Endodermal cell (in vitro differentiated cells): ENCODE results near the gene ZNF354B. TPM values are rescaled to one million over a fixed set of nuclear protein-coding genes. Genes with fewer than 3 reads are reported as not detected.

Experiments
- DNase-seq: peaks from one replicate; pipeline ENCODE4 v3.0.0-alpha.2; 2017
- H3K27ac ChIP-seq: 2 replicates; pipeline ENCODE4 v1.5.1; 2013; ENCODE audit warnings: mild to moderate bottlenecking, low read depth, low read length, moderate library complexity
- H3K27me3 ChIP-seq: 2 replicates; pipeline ENCODE4 v1.6.1; 2013; ENCODE audit warnings: mild to moderate bottlenecking, low read length, moderate library complexity; ENCODE audit not compliant: insufficient read depth, control insufficient read depth, poor library complexity, severe bottlenecking
- H3K36me3 ChIP-seq: 2 replicates; pipeline ENCODE4 v1.7.0; 2013; ENCODE audit warnings: mild to moderate bottlenecking, low read length, moderate library complexity; ENCODE audit not compliant: control insufficient read depth, insufficient read depth
- H3K4me1 ChIP-seq: one replicate; pipeline ENCODE4 v1.7.0; 2013; ENCODE audit warnings: low read length; ENCODE audit not compliant: control insufficient read depth, insufficient read depth
- H3K4me3 ChIP-seq: 2 replicates; pipeline ENCODE4 v1.5.1; 2013; ENCODE audit warnings: mild to moderate bottlenecking, low read length, moderate library complexity
- H3K9ac ChIP-seq: 2 replicates; pipeline ENCODE4 v1.6.1; 2013; ENCODE audit warnings: mild to moderate bottlenecking, low read length, moderate library complexity; ENCODE audit not compliant: poor library complexity, severe bottlenecking; ENCODE audit errors: extremely low read depth
- H3K9me3 ChIP-seq: 2 replicates; pipeline ENCODE4 v1.6.1; 2013; ENCODE audit warnings: mild to moderate bottlenecking, low read length, moderate library complexity; ENCODE audit not compliant: control insufficient read depth
- H3K27ac Mint-ChIP-seq: 2 replicates; pipeline ENCODE4 v1.8.0; 2020; ENCODE audit warnings: mixed read lengths
- H3K27me3 Mint-ChIP-seq: 2 replicates; pipeline ENCODE4 v1.8.0; 2021; ENCODE audit warnings: mild to moderate bottlenecking, mixed read lengths; ENCODE audit not compliant: insufficient read depth
- H3K36me3 Mint-ChIP-seq: 2 replicates; pipeline ENCODE4 v1.8.0; 2020; ENCODE audit warnings: low read depth, mixed read lengths
- H3K4me1 Mint-ChIP-seq: 2 replicates; pipeline ENCODE4 v1.8.0; 2020; ENCODE audit warnings: mixed read lengths
- H3K4me3 Mint-ChIP-seq: 2 replicates; pipeline ENCODE4 v1.8.0; 2020; ENCODE audit warnings: mild to moderate bottlenecking, moderate library complexity, mixed read lengths
- H3K9me3 Mint-ChIP-seq: 2 replicates; pipeline ENCODE4 v1.8.0; 2020; ENCODE audit warnings: mild to moderate bottlenecking, mixed read lengths
- CTCF ChIP-seq: fragments of 200-600 bp; sonication (generic); conservative IDR thresholded peaks from 2 replicates; pipeline ENCODE4 v1.5.0; 2021; ENCODE audit warnings: antibody characterized with exemption, mild to moderate bottlenecking
- WGBS, 2 experiments: methylation state at CpG; one replicate each; pipeline versions ENCODE4 v1.1.5 to v1.1.7; 2013; ENCODE audit warnings: missing lambda C conversion rate in 2 of 2, mixed read lengths in 1 of 2; ENCODE audit not compliant: insufficient coverage in 1 of 2, insufficient read length in 1 of 2; 5-methylcytosine and 5-hydroxymethylcytosine counted together
- total RNA-seq, 2 donors: library from RNA; stranded (reverse); fragmentation: NEBNext Ultra II Directional in 1 of 2; extraction: Animal tissue kit (Norgen Biotek cat#: 25700) in 1 of 2; gene quantifications; 2 replicates in 1 of 2; 3 replicates in 1 of 2; pipeline ENCODE4 v1.2.1, GENCODE V29; 2021

ZNF354B gene
- total RNA-seq, 2 donors from 2014 or later: 24.3 to 26.0 TPM

GRCh38 chr5:178883815-178884430, 24.2 kb downstream of the ZNF354B start:
- Mint-ChIP-seq H3K4me3 (no peak overlapping the region), H3K27me3 (no peaks in the 10 kb centered on the region), H3K4me1 (no peaks in the 10 kb centered on the region), H3K9me3 (peaks cover 91% of the 10 kb centered on the region), H3K27ac (no peak overlapping the region), H3K36me3 (peaks cover 95% of the 10 kb centered on the region)
- no peak for TF ChIP-seq CTCF
- 93 to 97% methylated on average over 4 to 5 of the region's 6 CpGs for WGBS, 2 experiments
- Histone ChIP-seq H3K4me3 (peak overlapping the region; percentile 57), H3K9me3 (peaks cover 97% of the 10 kb centered on the region), H3K9ac (no peak overlapping the region), H3K36me3 (peaks cover 90% of the 10 kb centered on the region), H3K27ac (no peak overlapping the region), H3K27me3 (no peaks in the 10 kb centered on the region), H3K4me1 (no peaks in the 10 kb centered on the region)
- no peak for DNase-seq

GRCh38 chr5:178895615-178896571, 36.1 kb downstream of the ZNF354B start, which contains the start of gene ZFP2:
Gene ZFP2, plus strand, starts transcription at chr5:178895913. Its CDS starts 35,401 bp downstream, at chr5:178931314.
- Mint-ChIP-seq H3K9me3 (peaks cover 12% of the 10 kb centered on the region), H3K27me3 (peaks cover 1% of the 10 kb centered on the region), H3K4me1 (peaks cover 4% of the 10 kb centered on the region), H3K27ac (no peak within 1 kb of the TSS), H3K4me3 (peak within 1 kb of the TSS; percentile 71), H3K36me3 (peaks cover 14% of the 10 kb centered on the region)
- H3K36me3 ChIP-seq: no peaks in the 10 kb centered on the region
- 2 to 3% methylated on average over 18 to 79 of the region's 79 CpGs for WGBS, 2 experiments
- peak within 1 kb of the TSS; percentile 88 for H3K4me3 ChIP-seq
- peak within 1 kb of the TSS; percentile 60 for H3K27ac ChIP-seq
- no peaks in the 10 kb centered on the region for H3K27me3 ChIP-seq
- TF ChIP-seq CTCF: no peak
- peak within 1 kb of the TSS; percentile 70 for H3K9ac ChIP-seq
- DNase-seq: peak; percentile 91
- H3K9me3 ChIP-seq: peaks cover 8% of the 10 kb centered on the region
- H3K4me1 ChIP-seq: peaks cover 3% of the 10 kb centered on the region

- TF ChIP-seq CTCF: peak; percentile 51
- no peak overlapping the region for H3K27ac Mint-ChIP-seq
- DNase-seq: no peak
- no peaks in the 10 kb centered on the region for H3K27me3 ChIP-seq
- H3K9me3 Mint-ChIP-seq: peaks cover 35% of the 10 kb centered on the region
- H3K36me3 Mint-ChIP-seq: peaks cover 25% of the 10 kb centered on the region
- WGBS, 2 experiments: 87 to 95% methylated on average over 4 to 5 of the region's 5 CpGs
- no peak overlapping the region for H3K27ac ChIP-seq
- H3K4me1 Mint-ChIP-seq: peaks cover 4% of the 10 kb centered on the region
- no peak overlapping the region for H3K4me3 ChIP-seq
- no peak overlapping the region for H3K9ac ChIP-seq
- peaks cover 3% of the 10 kb centered on the region for H3K4me1 ChIP-seq
- no peaks in the 10 kb centered on the region for H3K36me3 ChIP-seq
- H3K4me3 Mint-ChIP-seq: no peak overlapping the region
- H3K27me3 Mint-ChIP-seq: peaks cover 1% of the 10 kb centered on the region
- H3K9me3 ChIP-seq: peaks cover 34% of the 10 kb centered on the region
These were observed 39.5 kb downstream of the ZNF354B start for GRCh38 chr5:178899289-178899688.
